SK-N-SH (cell line): ENCODE results near the gene CPNE4. TPM values are rescaled to one million over a fixed set of nuclear protein-coding genes. Genes with fewer than 3 reads are reported as not detected.

Source experiments
- CTCF ChIA-PET: fragments of 300-600, 350-600 bp; formaldehyde crosslinking; extraction: SDS; loops from one replicate; lab custom pipeline; 2021; lab: Yijun Ruan, JAX
- POLR2A ChIA-PET: fragments of 350-600 bp; sonication (Branson Sonifier 250); formaldehyde crosslinking; extraction: SDS; loops from one replicate; lab custom pipeline; 2020; ENCODE audit warnings: antibody characterized with exemption, inconsistent platforms; lab: Yijun Ruan, JAX
- DNase-seq: peaks from one replicate; pipeline ENCODE4 v3.0.0; 2012
- H2AFZ ChIP-seq: fragments of 200-600 bp; sonication (generic); 2 replicates; pipeline ENCODE4 v1.8.1; 2016; ENCODE audit warnings: antibody characterized with exemption, mild to moderate bottlenecking, low read depth
- H3F3A ChIP-seq: fragments of 200-600 bp; sonication (generic); replicated peaks from 2 replicates; pipeline ENCODE3; 2016; ENCODE audit warnings: antibody characterized with exemption, mild to moderate bottlenecking; ENCODE audit not compliant: insufficient read depth
- H3K27ac ChIP-seq, 2 experiments: fragments of 200-500 bp in 1 of 2; fragments of 200-600 bp in 1 of 2; sonication (Bioruptor generic) in 1 of 2; sonication (generic), shearing (Covaris generic) in 1 of 2; 2 replicates each; pipeline versions ENCODE4 v1.5.1 to v1.6.1; 2014 to 2016; ENCODE audit warnings: low read depth in 2 of 2, inconsistent platforms in 1 of 2, low read length in 1 of 2, mild to moderate bottlenecking in 1 of 2, mixed read lengths in 1 of 2
- H3K27me3 ChIP-seq: fragments of 200-600 bp; sonication (generic), shearing (Covaris generic); 2 replicates; pipeline ENCODE4 v1.6.1; 2016; ENCODE audit warnings: mixed run types; ENCODE audit not compliant: insufficient read depth
- H3K36me3 ChIP-seq, 2 experiments: fragments of 200-500 bp in 1 of 2; fragments of 200-600 bp in 1 of 2; sonication (Bioruptor generic) in 1 of 2; sonication (generic) in 1 of 2; replicated peaks in 1 of 2; 2 replicates each; pipeline versions ENCODE3 to v1.5.1; 2014 to 2016; ENCODE audit warnings: low read length in 1 of 2, mild to moderate bottlenecking in 1 of 2; ENCODE audit not compliant: insufficient read depth in 2 of 2, control insufficient read depth in 1 of 2
- H3K4me1 ChIP-seq, 2 experiments: fragments of 200-500 bp in 1 of 2; fragments of 200-600 bp in 1 of 2; sonication (Bioruptor generic) in 1 of 2; sonication (generic), shearing (Covaris generic) in 1 of 2; 2 replicates each; pipeline versions ENCODE4 v1.5.1 to v1.6.1; 2014 to 2016; ENCODE audit warnings: low read depth in 1 of 2, low read length in 1 of 2, mixed run types in 1 of 2; ENCODE audit not compliant: insufficient read depth in 2 of 2, control insufficient read depth in 1 of 2
- H3K4me2 ChIP-seq: fragments of 200-600 bp; sonication (generic), shearing (Covaris generic); 2 replicates; pipeline ENCODE4 v1.6.1; 2017; ENCODE audit warnings: mixed run types
- H3K4me3 ChIP-seq, 2 experiments: fragments of 200-500 bp in 1 of 2; fragments of 200-600 bp in 1 of 2; sonication (Bioruptor generic) in 1 of 2; sonication (generic), shearing (Covaris generic) in 1 of 2; 2 replicates each; pipeline versions ENCODE4 v1.5.1 to v1.8.1; 2014 to 2016; ENCODE audit warnings: low read depth in 2 of 2, inconsistent platforms in 1 of 2, low read length in 1 of 2, mild to moderate bottlenecking in 1 of 2, mixed read lengths in 1 of 2, moderate library complexity in 1 of 2
- H3K79me2 ChIP-seq: fragments of 200-600 bp; sonication (generic); 2 replicates; pipeline ENCODE4 v1.8.1; 2017; ENCODE audit warnings: mild to moderate bottlenecking; ENCODE audit not compliant: insufficient read depth
- H3K9ac ChIP-seq: fragments of 200-600 bp; sonication (generic); 2 replicates; pipeline ENCODE4 v1.6.1; 2017; ENCODE audit warnings: mixed run types
- H3K9me2 ChIP-seq: fragments of 200-600 bp; sonication (generic); 2 replicates; pipeline ENCODE4 v1.6.1; 2017; ENCODE audit warnings: mixed run types
- H3K9me3 ChIP-seq: fragments of 200-600 bp; sonication (generic); 2 replicates; pipeline ENCODE4 v1.6.1; 2017; ENCODE audit warnings: mixed run types, mild to moderate bottlenecking, moderate library complexity
- H4K20me1 ChIP-seq: fragments of 200-600 bp; sonication (generic); 2 replicates; pipeline ENCODE4 v1.6.1; 2017; ENCODE audit warnings: mild to moderate bottlenecking, mixed run types; ENCODE audit not compliant: insufficient read depth
- EP300 ChIP-seq, 2 experiments: IDR thresholded peaks; 2 replicates each; pipeline versions ENCODE4 v1.4.0 to v1.6.1; 2012; ENCODE audit warnings: borderline replicate concordance in 1 of 2, low read depth in 1 of 2, low read length in 1 of 2
- EZH2phosphoT487 ChIP-seq: fragments of 200-600 bp; sonication (generic); IDR thresholded peaks from 2 replicates; pipeline ENCODE4 v1.6.1; 2017; ENCODE audit warnings: low read depth, mixed run types, mild to moderate bottlenecking, antibody characterized with exemption, moderate library complexity, borderline replicate concordance
- FOXM1 ChIP-seq: IDR thresholded peaks from 2 replicates; pipeline ENCODE4 v1.4.0; 2012; ENCODE audit warnings: low read depth, mild to moderate bottlenecking
- MEF2A ChIP-seq: IDR thresholded peaks from 2 replicates; pipeline ENCODE4 v1.4.0; 2012; ENCODE audit warnings: low read depth, borderline replicate concordance
- NFIC ChIP-seq: IDR thresholded peaks from 2 replicates; pipeline ENCODE4 v1.4.0; 2012; ENCODE audit warnings: borderline replicate concordance
- NRF1 ChIP-seq: IDR thresholded peaks from 2 replicates; pipeline ENCODE4 v1.6.1; 2012; ENCODE audit warnings: low read depth, mild to moderate bottlenecking, low read length
- POLR2AphosphoS5 ChIP-seq: IDR thresholded peaks from 2 replicates; pipeline ENCODE4 v1.6.1; 2012; ENCODE audit warnings: low read depth, low read length
- RAD21 ChIP-seq: IDR thresholded peaks from 2 replicates; pipeline ENCODE4 v1.6.1; 2012; ENCODE audit warnings: mild to moderate bottlenecking, low read length
- RCOR1 ChIP-seq: fragments of 150-350 bp; IDR thresholded peaks from 2 replicates; pipeline ENCODE4 v1.6.1; 2017; ENCODE audit warnings: antibody characterized with exemption, low read length
- RFX5 ChIP-seq: IDR thresholded peaks from 2 replicates; pipeline ENCODE4 v1.6.1; 2012; ENCODE audit warnings: mild to moderate bottlenecking, improper control_type of control experiment, low read length
- RXRA ChIP-seq: IDR thresholded peaks from 2 replicates; pipeline ENCODE4 v1.4.0; 2012; ENCODE audit warnings: low read depth, mild to moderate bottlenecking, borderline replicate concordance
- TCF12 ChIP-seq: IDR thresholded peaks from 2 replicates; pipeline ENCODE4 v1.4.0; 2012
- TEAD4 ChIP-seq: IDR thresholded peaks from 2 replicates; pipeline ENCODE4 v1.4.0; 2012; ENCODE audit warnings: mild to moderate bottlenecking, borderline replicate concordance; ENCODE audit not compliant: insufficient read depth
- USF1 ChIP-seq: IDR thresholded peaks from 2 replicates; pipeline ENCODE4 v1.4.0; 2012; ENCODE audit warnings: low read depth, borderline replicate concordance
- YY1 ChIP-seq: IDR thresholded peaks from 2 replicates; pipeline ENCODE4 v1.4.0; 2012; ENCODE audit warnings: low read depth, mild to moderate bottlenecking
- ZBTB33 ChIP-seq: IDR thresholded peaks from 2 replicates; pipeline ENCODE4 v1.4.0; 2012; ENCODE audit warnings: low read depth, borderline replicate concordance
- WGBS: methylation state at CpG from one replicate; pipeline ENCODE4 v1.1.6; 2017; ENCODE audit warnings: low lambda C conversion rate; 5-methylcytosine and 5-hydroxymethylcytosine counted together
- polyA plus RNA-seq, 3 experiments: library from polyadenylated mRNA; depleted of rRNA; stranded (reverse); fragments of >200 nt; gene quantifications; 2 replicates each; pipeline ENCODE4 v1.2.3, GENCODE V29; 2012

CPNE4 gene
- polyA plus RNA-seq, 1 of the 3 experiments (the other 2 are of a cell fraction), result not detected

GRCh38 chr3:131914090-131914691, 120.6 kb downstream of the CPNE4 start:
- no peaks in the 10 kb centered on the region; a peak in 1 of 4 replicates for H3K4me1 ChIP-seq
- no peaks in the 10 kb centered on the region for H4K20me1 ChIP-seq
- WGBS, result 7% methylated on average over 1 of the region's 1 CpG
- no peaks in the 10 kb centered on the region for H3K36me3 ChIP-seq
- H3K27me3 ChIP-seq, result no peaks in the 10 kb centered on the region
- POLR2A ChIA-PET, result no interaction called here
- CTCF ChIA-PET, result interaction anchor here (0.7 kb wide), 1 partner anchor 119 kb away, joined by 3 read pairs; no protein-coding TSS in a partner anchor
- H2AFZ ChIP-seq, result no peak overlapping the region
- no peaks in the 10 kb centered on the region for H3F3A ChIP-seq
- H3K9me3 ChIP-seq, result no peaks in the 10 kb centered on the region
- H3K9ac ChIP-seq, result no peak overlapping the region
- TF ChIP-seq ZBTB33, result no peak
- TF ChIP-seq YY1, result no peak
- TF ChIP-seq POLR2AphosphoS5, result no peak
- TF ChIP-seq MEF2A, result no peak
- TF ChIP-seq NFIC, result no peak
- no peak for TF ChIP-seq EP300 (IDR thresholded peaks at IDR 0.05; ENCODE audit: borderline replicate concordance in 1 of 2, low read depth in 1 of 2, low read length in 1 of 2)
- TF ChIP-seq RFX5, result no peak
- TF ChIP-seq USF1, result no peak
- no peak for TF ChIP-seq RCOR1
- no peak for TF ChIP-seq TCF12
- TF ChIP-seq FOXM1, result no peak
- no peak for TF ChIP-seq RAD21
- TF ChIP-seq, all 33 proteins: peak for 0
- no peak for DNase-seq
- no peaks in the 10 kb centered on the region for H3K9me2 ChIP-seq
- H3K27ac ChIP-seq, result no peak overlapping the region
- no peaks in the 10 kb centered on the region for H3K79me2 ChIP-seq
- H3K4me3 ChIP-seq, result no peak overlapping the region
- H3K4me2 ChIP-seq, result no peak overlapping the region

GRCh38 chr3:131912255-131912654, 122.6 kb downstream of the CPNE4 start:
- 50% methylated on average over 2 of the region's 2 CpGs for WGBS
- Histone ChIP-seq H3K79me2 (no peaks in the 10 kb centered on the region), H3K4me3 (no peak overlapping the region), H4K20me1 (no peaks in the 10 kb centered on the region), H3K9me2 (no peaks in the 10 kb centered on the region), H3K27me3 (no peaks in the 10 kb centered on the region), H3K4me1 (no peaks in the 10 kb centered on the region; a peak in 2 of 4 replicates), H3K9me3 (no peaks in the 10 kb centered on the region), H3F3A (no peaks in the 10 kb centered on the region), H3K27ac (no peak overlapping the region), H2AFZ (no peak overlapping the region), H3K4me2 (no peak overlapping the region), H3K9ac (no peak overlapping the region), H3K36me3 (no peaks in the 10 kb centered on the region)
- no peak for DNase-seq
- ChIA-PET CTCF (no interaction called here), POLR2A (no interaction called here)
- no peak for TF ChIP-seq TEAD4
- TF ChIP-seq EZH2phosphoT487, result no peak
- no peak for TF ChIP-seq TCF12
- TF ChIP-seq ZBTB33, result no peak
- TF ChIP-seq NFIC, result no peak
- no peak for TF ChIP-seq RXRA
- no peak for TF ChIP-seq NRF1
- TF ChIP-seq MEF2A, result no peak
